Measurements from ENCODE around the gene KDM2A.

KDM2A gene

GRCh38 chr11:67239783-67240575 is 120.9 kb downstream of the KDM2A start:
- DNase-seq = peak; percentile 98

- peak; percentile 58 for DNase-seq
Measured at GRCh38 chr11:67240576-67241389, 121.7 kb downstream of the KDM2A start.

GRCh38 chr11:67242548-67242947 is 123.5 kb downstream of the KDM2A start:
- DNase-seq = no peak

GRCh38 chr11:67243051-67243450 is 124.0 kb downstream of the KDM2A start:
- DNase-seq = no peak

- DNase-seq = no peak
Measured at GRCh38 chr11:67245046-67245445, 126.0 kb downstream of the KDM2A start.

- DNase-seq = no peak
Measured at GRCh38 chr11:67247946-67248550, 129.0 kb downstream of the KDM2A start.

GRCh38 chr11:67248653-67249052 is 129.6 kb downstream of the KDM2A start:
- DNase-seq = no peak

GRCh38 chr11:67250059-67251043 is 131.3 kb downstream of the KDM2A start:
- DNase-seq = no peak

GRCh38 chr11:67251841-67252240 is 132.8 kb downstream of the KDM2A start:
- DNase-seq = no peak

GRCh38 chr11:67252831-67253239 is 133.8 kb downstream of the KDM2A start:
- no peak for DNase-seq

- DNase-seq = no peak
Measured at GRCh38 chr11:67253872-67254624, 135.0 kb downstream of the KDM2A start.

- DNase-seq = no peak
Measured at GRCh38 chr11:67254798-67255197, 135.7 kb downstream of the KDM2A start.

- DNase-seq = no peak
Measured at GRCh38 chr11:67255353-67255752, 136.3 kb downstream of the KDM2A start.

GRCh38 chr11:67255864-67256263 is 136.8 kb downstream of the KDM2A start:
- no peak for DNase-seq

GRCh38 chr11:67256477-67257135 is 137.5 kb downstream of the KDM2A start:
- DNase-seq = no peak

GRCh38 chr11:67260406-67260805 is 141.3 kb downstream of the KDM2A start:
- no peak for DNase-seq

- DNase-seq = peak; percentile 60
Measured at GRCh38 chr11:67260885-67261639, 142.0 kb downstream of the KDM2A start.

- no peak for DNase-seq
Measured at GRCh38 chr11:67261640-67261945, 142.5 kb downstream of the KDM2A start.

- no peak for DNase-seq
Measured at GRCh38 chr11:67261946-67262681, 143.1 kb downstream of the KDM2A start.

Measured in fibroblast of upper back skin (primary cell).